SK-N-SH treated with all-trans-retinoic acid at 6 μM for 48 hours (cell line): ENCODE data around the gene G3BP1.

Experiments used
- CSDC2 ChIP-seq: fragments of 250-450 bp; sonication (Bioruptor Pico); IDR thresholded peaks from 2 replicates; pipeline ENCODE4 v1.5.0; 2020; ENCODE audit warnings: mild to moderate bottlenecking, moderate library complexity
- ESRRG ChIP-seq: fragments of 250-450 bp; sonication (Bioruptor Pico); IDR thresholded peaks from 2 replicates; pipeline ENCODE4 v1.6.1; 2021; ENCODE audit warnings: mild to moderate bottlenecking
- OSR1 ChIP-seq: fragments of 250-450 bp; sonication (Bioruptor Pico); IDR thresholded peaks from 2 replicates; pipeline ENCODE4 v1.8.0; 2022; ENCODE audit warnings: moderate library complexity, mild to moderate bottlenecking, inconsistent platforms
- PATZ1 ChIP-seq: fragments of 250-450 bp; sonication (Bioruptor Pico); IDR thresholded peaks from 2 replicates; pipeline ENCODE4 v1.8.0; 2020; ENCODE audit warnings: mild to moderate bottlenecking, moderate library complexity, borderline replicate concordance
- POU6F1 ChIP-seq: fragments of 250-450 bp; sonication (Bioruptor Pico); IDR thresholded peaks from 2 replicates; pipeline ENCODE4 v1.8.0; 2021; ENCODE audit warnings: low read depth, mild to moderate bottlenecking, moderate library complexity, borderline replicate concordance
- PPARA ChIP-seq: fragments of 250-450 bp; sonication (Bioruptor Pico); IDR thresholded peaks from 2 replicates; pipeline ENCODE4 v1.5.0; 2020; ENCODE audit warnings: mild to moderate bottlenecking, borderline replicate concordance
- SNAI2 ChIP-seq: fragments of 250-450 bp; sonication (Bioruptor Pico); IDR thresholded peaks from 2 replicates; pipeline ENCODE4 v1.5.0; 2020; ENCODE audit warnings: mild to moderate bottlenecking, moderate library complexity
- TCF4 ChIP-seq: fragments of 250-450 bp; sonication (Bioruptor Pico); IDR thresholded peaks from 2 replicates; pipeline ENCODE4 v1.8.0; 2021; ENCODE audit warnings: mild to moderate bottlenecking, moderate library complexity, borderline replicate concordance
- ZFP3 ChIP-seq: fragments of 250-450 bp; sonication (Bioruptor Pico); IDR thresholded peaks from 2 replicates; pipeline ENCODE4 v1.5.0; 2020; ENCODE audit warnings: mild to moderate bottlenecking, moderate library complexity
- ZFP30 ChIP-seq: fragments of 450-650 bp; formaldehyde crosslinking; IDR thresholded peaks from 2 replicates; pipeline ENCODE4 v1.5.0; 2022; ENCODE audit warnings: mild to moderate bottlenecking, moderate library complexity
- ZNF565 ChIP-seq: fragments of 450-650 bp; formaldehyde crosslinking; conservative IDR thresholded peaks from 2 replicates; pipeline ENCODE4 v1.5.0; 2020; ENCODE audit warnings: low read depth, mild to moderate bottlenecking, moderate library complexity
- ZNF70 ChIP-seq: fragments of 450-650 bp; formaldehyde crosslinking; IDR thresholded peaks from 2 replicates; pipeline ENCODE4 v1.5.0; 2020; ENCODE audit warnings: mild to moderate bottlenecking, moderate library complexity
- TF ChIP-seq, protein P1 (sequence below): fragments of 250-450 bp; sonication (Bioruptor Pico); IDR thresholded peaks from 2 replicates; pipeline ENCODE4 v1.5.1; 2020; ENCODE audit warnings: low read depth, mild to moderate bottlenecking, moderate library complexity

DNA sequence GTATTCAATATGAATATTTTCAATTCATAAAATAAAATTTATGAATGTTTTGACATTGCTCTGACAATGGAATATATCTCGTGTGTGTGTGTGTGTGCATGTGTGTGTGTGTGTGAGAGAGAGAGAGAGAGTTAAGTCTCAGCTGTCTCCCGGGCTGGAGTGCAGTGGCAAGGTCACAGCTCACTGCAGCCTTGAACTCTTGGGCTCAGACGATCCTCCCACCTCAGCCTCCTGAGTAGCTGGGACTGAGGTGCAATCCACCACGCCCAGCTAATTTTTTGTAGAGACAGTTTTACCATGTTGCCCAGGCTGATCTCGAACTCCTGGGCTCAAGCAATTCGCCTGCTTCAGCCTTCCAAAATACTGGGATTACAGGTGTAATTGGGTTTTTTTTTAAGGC lies 16.1 kb downstream of the G3BP1 start:
- TF ChIP-seq CSDC2 (CRISPR knock-in tag) (no peak), ESRRG (no peak), SNAI2 (CRISPR knock-in tag) (no peak), PATZ1 (CRISPR knock-in tag) (no peak), ZNF565 (CRISPR knock-in tag) (no peak), TCF4 (CRISPR knock-in tag) (no peak), OSR1 (no peak), PPARA (CRISPR knock-in tag) (no peak), ZFP30 (CRISPR knock-in tag) (no peak), ZFP3 (CRISPR knock-in tag) (no peak), POU6F1 (no peak), ZNF70 (no peak)
- TF ChIP-seq, protein P1, sequence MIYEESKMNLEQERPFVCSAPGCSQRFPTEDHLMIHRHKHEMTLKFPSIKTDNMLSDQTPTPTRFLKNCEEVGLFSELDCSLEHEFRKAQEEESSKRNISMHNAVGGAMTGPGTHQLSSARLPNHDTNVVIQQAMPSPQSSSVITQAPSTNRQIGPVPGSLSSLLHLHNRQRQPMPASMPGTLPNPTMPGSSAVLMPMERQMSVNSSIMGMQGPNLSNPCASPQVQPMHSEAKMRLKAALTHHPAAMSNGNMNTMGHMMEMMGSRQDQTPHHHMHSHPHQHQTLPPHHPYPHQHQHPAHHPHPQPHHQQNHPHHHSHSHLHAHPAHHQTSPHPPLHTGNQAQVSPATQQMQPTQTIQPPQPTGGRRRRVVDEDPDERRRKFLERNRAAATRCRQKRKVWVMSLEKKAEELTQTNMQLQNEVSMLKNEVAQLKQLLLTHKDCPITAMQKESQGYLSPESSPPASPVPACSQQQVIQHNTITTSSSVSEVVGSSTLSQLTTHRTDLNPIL (CRISPR knock-in tag): no peak
